GM10266 (cell line): Measurements from ENCODE around the gene CALCR.

Experiments
- DNase-seq: peaks from one replicate; pipeline ENCODE4 v3.0.0; 2012; ENCODE audit errors: extremely low spot score
- TF ChIP-seq, protein P1 (sequence below): IDR thresholded peaks from 2 replicates; pipeline ENCODE4 v1.5.1; 2012; ENCODE audit warnings: mild to moderate bottlenecking, low read depth; ENCODE audit not compliant: control insufficient read depth, insufficient read depth; ENCODE audit errors: missing control alignments

The CALCR gene

DNA sequence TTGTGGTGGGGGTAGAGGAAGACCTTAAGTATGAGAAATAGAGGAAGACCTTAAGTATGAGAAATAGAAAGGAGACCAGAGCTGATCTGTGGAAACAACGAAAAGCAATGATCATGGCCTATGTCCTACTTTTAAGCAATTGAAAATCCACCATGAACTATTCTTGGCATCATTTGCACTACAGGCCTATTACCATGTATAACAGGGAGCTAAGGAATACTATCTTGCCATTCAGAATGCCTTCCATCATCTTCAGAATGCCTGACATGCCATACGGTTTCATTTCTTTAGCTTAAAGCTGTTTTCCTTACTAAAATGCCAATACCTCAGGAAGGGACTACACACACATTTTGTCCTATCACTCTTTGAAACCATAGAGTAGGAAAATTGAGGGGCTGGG, 127.0 kb downstream of the CALCR start:
- TF ChIP-seq, protein P1, sequence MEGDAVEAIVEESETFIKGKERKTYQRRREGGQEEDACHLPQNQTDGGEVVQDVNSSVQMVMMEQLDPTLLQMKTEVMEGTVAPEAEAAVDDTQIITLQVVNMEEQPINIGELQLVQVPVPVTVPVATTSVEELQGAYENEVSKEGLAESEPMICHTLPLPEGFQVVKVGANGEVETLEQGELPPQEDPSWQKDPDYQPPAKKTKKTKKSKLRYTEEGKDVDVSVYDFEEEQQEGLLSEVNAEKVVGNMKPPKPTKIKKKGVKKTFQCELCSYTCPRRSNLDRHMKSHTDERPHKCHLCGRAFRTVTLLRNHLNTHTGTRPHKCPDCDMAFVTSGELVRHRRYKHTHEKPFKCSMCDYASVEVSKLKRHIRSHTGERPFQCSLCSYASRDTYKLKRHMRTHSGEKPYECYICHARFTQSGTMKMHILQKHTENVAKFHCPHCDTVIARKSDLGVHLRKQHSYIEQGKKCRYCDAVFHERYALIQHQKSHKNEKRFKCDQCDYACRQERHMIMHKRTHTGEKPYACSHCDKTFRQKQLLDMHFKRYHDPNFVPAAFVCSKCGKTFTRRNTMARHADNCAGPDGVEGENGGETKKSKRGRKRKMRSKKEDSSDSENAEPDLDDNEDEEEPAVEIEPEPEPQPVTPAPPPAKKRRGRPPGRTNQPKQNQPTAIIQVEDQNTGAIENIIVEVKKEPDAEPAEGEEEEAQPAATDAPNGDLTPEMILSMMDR = no peak
- no peak for DNase-seq

DNA sequence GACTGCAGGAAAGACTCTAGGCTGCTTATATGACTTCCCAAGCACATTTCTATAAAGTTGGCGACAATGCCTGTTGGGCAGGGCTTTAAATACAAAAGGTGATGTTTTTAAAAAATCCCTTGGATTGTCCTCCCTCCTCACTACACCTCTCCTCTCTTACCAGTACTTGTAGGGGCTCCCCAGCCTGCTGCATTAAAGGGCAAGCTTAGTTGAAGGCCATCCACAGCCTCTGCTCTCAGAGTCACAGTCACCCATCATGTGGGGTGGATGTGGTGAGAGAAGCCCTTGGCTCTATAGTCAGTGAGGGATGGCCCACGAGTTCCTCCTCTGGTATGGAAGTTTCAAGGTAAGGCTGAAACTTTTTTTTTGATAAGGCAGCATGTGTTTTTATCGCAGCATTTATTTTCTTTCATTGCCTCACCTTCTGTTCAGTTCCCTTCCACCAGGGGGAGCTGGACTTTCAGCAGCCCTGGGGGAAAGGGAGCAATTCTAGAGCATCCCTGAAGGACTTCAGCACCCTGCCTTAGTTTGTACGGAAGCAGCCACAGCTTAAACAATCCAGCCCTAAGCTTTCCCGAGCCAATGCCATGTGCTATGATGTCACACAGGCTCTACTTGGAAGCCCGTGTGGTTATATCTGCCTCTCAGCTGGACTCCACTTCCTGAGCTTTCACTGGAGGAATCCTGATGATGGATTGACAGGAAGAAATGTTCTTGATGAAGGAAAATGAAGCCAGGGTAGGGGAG, 131.9 kb downstream of the CALCR start:
- DNase-seq = peak; percentile 18
- TF ChIP-seq, protein P1 = peak; percentile 73

DNA sequence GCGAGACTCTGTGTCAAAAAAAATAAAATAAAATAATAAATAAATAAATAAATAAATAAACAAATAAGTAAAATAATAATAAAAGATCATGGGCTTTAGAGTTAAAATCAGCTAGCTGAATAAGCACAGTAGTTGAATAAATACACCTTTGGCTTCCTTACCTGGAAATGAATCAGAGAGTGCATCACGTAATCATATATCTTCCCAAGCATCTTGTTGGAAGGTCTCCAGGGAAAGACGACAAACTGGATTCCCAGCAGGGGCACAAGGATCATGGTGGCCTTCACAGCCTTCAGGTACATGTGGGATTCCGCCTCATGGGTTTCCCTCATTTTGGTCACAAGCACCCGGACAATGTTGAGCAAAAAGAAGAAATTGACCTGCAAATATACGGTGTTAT, 138.7 kb downstream of the CALCR start:
- TF ChIP-seq, protein P1 = no peak
- DNase-seq = no peak

DNA sequence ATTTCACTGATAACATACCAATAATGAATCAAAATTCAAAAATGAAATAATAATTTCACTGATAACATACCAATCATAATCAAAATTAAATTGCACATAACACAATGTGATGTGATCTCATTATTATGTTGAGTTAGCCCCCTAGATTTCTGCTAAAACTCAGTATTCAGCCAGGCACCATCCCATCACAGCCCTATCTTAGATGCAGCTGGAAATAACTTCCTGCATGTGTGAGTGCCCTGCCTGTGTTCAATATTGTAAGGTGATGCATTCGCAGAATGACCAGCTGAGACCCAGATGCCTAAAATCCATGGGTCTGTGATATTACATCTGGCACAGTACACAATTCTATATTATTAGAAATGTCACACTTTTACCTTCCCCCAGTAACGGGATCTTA, 142.4 kb downstream of the CALCR start:
- no peak for DNase-seq
- TF ChIP-seq, protein P1 = no peak

DNA sequence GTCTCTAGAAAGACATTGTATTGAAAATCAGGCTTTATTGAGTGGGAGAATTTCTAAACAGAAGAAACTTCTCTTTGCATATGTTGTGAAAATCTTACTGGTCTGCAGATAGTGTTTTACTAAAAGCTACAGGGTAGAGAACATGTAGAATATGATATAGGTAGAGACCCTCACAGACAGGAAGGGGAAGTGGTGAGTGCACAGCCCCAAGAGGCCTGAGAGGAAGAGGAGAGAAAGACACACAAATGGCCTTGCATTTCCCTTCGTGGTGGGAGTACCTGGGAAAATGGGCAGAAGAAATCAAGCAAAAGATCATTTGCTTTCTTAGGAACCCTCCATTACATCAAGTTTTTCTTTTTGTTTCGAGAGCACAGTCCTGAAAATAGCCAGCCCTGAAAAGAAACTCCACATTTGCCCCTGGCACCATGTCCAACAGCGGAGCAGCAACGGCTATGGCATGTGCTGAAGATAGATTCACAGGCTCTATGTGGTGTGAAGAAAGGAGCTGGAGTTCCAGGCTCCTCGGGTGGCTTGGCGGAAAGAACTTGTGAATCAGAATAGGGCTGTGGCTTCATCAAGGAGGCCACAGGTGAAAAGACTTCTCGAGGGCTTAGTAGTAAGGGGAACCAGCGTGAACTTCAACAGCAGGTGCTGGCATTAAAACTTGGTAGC, 143.5 kb downstream of the CALCR start:
- TF ChIP-seq, protein P1 = no peak
- no peak for DNase-seq

DNA sequence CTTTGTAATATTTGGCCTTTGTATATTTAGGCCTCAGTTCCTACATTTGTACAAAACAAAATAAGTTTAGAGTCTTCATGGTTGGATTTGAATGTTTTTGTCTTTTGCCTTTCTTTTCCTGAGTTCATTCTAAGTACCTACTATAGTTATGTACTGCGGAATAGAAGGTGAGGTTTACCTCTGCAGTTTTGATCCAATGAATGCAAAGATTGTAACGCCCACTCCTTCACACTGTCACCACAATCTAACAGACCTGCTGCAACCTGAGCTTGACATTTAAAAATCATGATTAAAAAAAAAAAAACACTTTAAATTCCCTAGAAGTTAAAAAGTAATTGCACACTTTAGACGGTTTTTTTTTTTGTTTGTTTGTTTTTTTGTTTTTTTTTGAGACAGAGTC, 145.0 kb downstream of the CALCR start:
- TF ChIP-seq, protein P1 = no peak
- no peak for DNase-seq

DNA sequence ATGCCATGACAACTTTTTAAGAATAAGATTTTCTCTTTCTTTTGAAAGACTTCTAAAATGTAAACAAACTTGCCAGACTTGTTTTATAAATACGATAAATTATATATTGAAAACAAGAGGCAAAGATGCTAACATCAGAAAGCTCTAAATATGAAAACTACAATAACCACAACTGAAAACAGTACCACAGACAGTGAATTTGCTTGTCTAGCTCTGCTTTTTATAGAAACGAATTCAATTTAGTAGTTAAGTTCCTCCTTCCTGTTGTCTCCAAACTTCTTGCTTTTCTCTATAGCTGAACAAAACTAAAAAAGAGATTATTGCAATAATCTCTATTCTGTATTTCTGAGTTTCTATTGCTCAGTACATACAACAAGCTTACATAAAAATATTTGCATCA, 147.4 kb downstream of the CALCR start:
- TF ChIP-seq, protein P1 = no peak
- no peak for DNase-seq
